ENCODE measurements around the gene MYBPC1.
A peak's percentile ranks its signal among the peaks of the same experiment; 100 is the strongest.
"Not testable (repeated sequence)": the region's sequence is repeated elsewhere in the genome, so short reads cannot be mapped to it uniquely, and the experiment has no call there.

Gene MYBPC1, protein sequence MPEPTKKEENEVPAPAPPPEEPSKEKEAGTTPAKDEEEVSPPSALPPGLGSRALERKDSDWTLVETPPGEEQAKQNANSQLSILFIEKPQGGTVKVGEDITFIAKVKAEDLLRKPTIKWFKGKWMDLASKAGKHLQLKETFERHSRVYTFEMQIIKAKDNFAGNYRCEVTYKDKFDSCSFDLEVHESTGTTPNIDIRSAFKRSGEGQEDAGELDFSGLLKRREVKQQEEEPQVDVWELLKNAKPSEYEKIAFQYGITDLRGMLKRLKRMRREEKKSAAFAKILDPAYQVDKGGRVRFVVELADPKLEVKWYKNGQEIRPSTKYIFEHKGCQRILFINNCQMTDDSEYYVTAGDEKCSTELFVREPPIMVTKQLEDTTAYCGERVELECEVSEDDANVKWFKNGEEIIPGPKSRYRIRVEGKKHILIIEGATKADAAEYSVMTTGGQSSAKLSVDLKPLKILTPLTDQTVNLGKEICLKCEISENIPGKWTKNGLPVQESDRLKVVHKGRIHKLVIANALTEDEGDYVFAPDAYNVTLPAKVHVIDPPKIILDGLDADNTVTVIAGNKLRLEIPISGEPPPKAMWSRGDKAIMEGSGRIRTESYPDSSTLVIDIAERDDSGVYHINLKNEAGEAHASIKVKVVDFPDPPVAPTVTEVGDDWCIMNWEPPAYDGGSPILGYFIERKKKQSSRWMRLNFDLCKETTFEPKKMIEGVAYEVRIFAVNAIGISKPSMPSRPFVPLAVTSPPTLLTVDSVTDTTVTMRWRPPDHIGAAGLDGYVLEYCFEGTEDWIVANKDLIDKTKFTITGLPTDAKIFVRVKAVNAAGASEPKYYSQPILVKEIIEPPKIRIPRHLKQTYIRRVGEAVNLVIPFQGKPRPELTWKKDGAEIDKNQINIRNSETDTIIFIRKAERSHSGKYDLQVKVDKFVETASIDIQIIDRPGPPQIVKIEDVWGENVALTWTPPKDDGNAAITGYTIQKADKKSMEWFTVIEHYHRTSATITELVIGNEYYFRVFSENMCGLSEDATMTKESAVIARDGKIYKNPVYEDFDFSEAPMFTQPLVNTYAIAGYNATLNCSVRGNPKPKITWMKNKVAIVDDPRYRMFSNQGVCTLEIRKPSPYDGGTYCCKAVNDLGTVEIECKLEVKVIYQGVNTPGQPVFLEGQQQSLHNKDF

DNA sequence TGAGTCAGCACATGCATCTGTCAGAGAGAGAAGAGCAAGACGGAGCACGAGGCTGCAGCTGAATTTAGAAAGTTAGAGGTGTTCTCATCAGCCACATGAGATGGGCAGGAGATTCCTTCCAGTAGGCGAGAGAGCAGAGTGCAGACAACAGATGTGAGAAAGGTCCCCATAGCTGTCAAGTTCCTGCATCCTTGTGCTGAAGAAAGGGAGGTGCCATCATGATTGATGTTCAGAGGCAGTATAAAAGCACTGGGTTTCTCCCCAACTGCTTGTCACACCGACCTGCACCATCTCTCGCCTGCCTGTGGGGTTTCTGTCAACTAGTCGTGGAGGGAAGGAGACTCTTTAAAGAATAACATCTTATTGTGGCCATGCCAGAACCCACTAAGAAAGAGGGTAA is at the start of gene MYBPC1:
Gene MYBPC1 (plus strand): TSS at position 272 of the 400 bp plus-strand sequence. CDS start 100 bp downstream, at position 372.
- no peak for DNase-seq

- no peak for DNase-seq
These were observed 43.2 kb upstream of the MYBPC1 start for GRCh38 chr12:101551362-101552114.

GRCh38 chr12:101552277-101552676 is 42.5 kb upstream of the MYBPC1 start:
- no peak for DNase-seq

GRCh38 chr12:101557094-101557493 is 37.7 kb upstream of the MYBPC1 start:
- peak in 1 of 2 donors; percentile 36 for DNase-seq

DNA sequence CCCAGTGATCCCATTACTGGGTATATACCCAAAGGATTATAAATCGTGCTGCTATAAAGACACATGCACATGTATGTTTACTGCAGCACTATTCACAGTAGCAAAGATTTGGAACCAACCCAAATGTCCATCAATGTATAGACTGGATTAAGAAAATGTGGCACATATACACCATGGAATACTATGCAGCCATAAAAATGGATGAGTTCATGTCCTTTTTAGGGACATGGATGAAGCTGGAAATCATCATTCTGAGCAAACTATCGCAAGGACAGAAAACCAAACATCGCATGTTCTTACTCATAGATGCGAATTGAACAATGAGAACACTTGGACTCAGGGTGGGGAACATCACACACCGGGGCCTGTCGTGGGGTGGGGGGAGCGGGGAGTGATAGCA is 36.0 kb upstream of the MYBPC1 start:
- not testable (repeated sequence) for DNase-seq

- DNase-seq: peak; percentile 16 to 19
These were observed 31.6 kb upstream of the MYBPC1 start for GRCh38 chr12:101563212-101563611.

- DNase-seq: peak in 1 of 2 donors; percentile 48
These were observed 29.9 kb upstream of the MYBPC1 start for GRCh38 chr12:101564912-101565311.

- DNase-seq: peak in 1 of 2 donors; percentile 8
These were observed 28.5 kb upstream of the MYBPC1 start for GRCh38 chr12:101566318-101566717.

GRCh38 chr12:101567918-101568317 is 26.9 kb upstream of the MYBPC1 start:
- no peak for DNase-seq

GRCh38 chr12:101570047-101570446 is 24.7 kb upstream of the MYBPC1 start:
- DNase-seq: peak; percentile 18 to 26

- no peak for DNase-seq
These were observed 23.7 kb upstream of the MYBPC1 start for GRCh38 chr12:101571105-101571504.

DNA sequence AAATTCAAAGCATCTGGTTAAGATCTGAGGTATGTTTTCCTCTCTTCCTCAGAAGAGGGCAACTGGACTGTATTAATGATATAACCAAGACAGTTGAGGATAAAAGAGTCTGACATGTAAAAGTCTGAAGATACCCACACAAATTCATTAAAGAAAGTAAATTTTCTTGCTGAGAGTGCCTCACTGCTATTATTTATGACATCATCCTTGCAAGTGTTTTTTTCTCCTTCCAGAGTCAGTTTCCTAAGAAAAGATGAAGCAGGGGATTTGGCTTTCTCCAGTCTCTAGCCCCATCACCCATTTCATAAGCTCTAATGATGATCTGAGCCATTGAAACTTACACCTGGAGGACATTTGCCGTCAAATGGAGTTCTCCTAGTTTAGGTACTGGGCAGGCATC is 21.0 kb upstream of the MYBPC1 start:
- no peak for DNase-seq

GRCh38 chr12:101578417-101578816 is 16.4 kb upstream of the MYBPC1 start:
- no peak for DNase-seq

- no peak for DNase-seq
These were observed 13.6 kb upstream of the MYBPC1 start for GRCh38 chr12:101581190-101581589.

DNA sequence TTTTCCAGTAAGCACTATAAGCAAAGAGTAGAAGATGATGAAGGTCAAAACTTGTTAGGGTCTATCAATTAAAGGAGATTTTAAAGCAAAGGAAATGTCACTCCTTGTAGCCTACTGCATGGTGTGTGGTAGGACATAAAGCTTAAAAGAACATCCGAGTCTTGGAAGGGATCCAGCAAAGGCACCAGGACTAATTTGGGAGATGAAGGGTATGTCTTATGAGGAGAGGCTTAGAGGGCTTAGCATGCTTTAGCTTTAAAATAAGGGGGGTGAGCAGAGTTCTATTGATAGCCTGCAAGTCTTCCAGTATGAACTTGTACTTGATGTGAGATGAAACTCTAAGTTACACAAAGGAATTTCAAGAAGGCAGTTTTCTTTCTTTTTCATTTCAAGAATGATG is 11.8 kb upstream of the MYBPC1 start:
- DNase-seq: no peak

DNA sequence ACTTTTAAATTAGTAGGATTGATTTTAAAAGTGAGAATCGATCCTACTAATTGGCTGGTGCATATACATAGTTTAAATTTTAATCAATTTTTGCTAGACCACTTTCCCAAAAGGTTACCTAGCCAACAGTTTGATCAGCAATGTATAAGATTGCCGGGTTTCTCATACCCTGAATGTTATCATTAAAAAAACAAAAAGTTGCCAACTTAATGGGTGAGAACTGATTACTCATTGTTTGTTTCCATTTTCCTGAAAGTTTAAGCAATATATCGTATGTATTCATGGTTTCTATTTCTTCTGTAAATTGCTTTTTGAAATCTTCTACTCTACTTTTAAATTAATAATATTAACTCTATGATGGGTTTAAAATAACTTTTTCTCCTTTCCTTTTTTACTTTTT is 4.4 kb upstream of the MYBPC1 start:
- DNase-seq: no peak

GRCh38 chr12:101591781-101592180 is 3.0 kb upstream of the MYBPC1 start:
- no peak for DNase-seq

DNA sequence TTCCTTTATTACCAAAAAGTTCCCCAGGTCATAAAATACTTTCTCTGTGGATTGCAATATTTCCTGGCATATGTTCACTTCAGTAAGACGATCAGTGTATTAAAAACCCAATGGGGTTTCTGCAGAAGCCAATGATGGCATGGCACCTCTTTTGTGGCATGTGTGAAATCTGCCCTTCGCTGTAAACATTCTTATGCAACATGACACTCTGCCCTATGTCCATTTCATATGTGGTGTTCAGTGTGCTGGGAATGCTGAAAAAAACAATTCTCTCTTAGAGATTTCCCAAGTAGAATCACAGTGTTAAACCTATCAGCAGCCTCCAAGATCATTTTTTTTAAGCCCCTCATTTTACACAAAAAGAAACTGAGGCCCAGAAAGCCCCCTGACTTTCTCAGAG is 2.3 kb upstream of the MYBPC1 start:
- DNase-seq: no peak

DNA sequence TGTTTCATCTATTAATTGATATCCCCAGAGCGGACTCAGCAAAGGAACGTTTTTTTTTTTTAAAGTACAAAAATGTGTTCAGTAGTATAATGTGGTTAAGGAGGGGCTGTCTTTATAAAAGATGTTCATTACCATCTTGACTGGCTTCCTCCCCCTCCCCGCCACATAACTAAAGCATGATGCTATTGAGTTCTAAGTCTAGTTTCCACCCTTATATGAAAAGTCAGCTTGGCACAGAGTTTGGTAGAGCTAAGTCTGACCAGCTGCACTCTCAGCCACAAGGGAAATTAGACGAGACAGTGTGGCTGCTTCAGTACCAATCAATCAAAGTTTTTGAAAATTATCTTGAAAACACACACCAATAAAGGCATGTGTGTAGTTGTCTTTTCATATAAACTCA is 1.9 kb upstream of the MYBPC1 start:
- DNase-seq: no peak

GRCh38 chr12:101596172-101596571 is 1.4 kb downstream of the MYBPC1 start:
- DNase-seq: no peak

DNA sequence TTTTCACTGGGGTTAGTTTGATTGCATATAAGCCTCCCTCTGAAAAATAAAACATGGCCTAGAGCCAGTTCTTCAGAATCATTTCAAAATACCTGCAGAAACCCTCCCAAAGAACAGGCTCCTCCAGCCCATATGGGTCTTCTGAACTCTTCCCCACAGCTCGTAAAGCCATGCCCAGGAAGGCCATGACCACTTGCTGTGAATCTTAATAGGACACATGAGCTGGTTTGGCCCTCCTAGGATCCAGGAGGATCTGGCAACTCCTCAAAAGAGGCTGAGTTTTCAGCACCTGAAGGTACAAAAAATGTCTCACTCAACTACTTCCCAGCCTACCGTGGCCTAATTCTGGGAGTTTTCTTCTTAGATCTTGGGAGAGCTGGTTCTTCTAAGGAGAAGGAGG is 2.4 kb downstream of the MYBPC1 start:
- no peak for DNase-seq

GRCh38 chr12:101598483-101598882 is 3.7 kb downstream of the MYBPC1 start:
- DNase-seq: no peak

GRCh38 chr12:101599311-101599710 is 4.5 kb downstream of the MYBPC1 start:
- no peak for DNase-seq
